Measurements from ENCODE around the gene SESN2.
"Not testable (repeated sequence)": the region's sequence is repeated elsewhere in the genome, so short reads cannot be mapped to it uniquely, and the experiment has no call there.

Gene SESN2

GRCh38 chr1:28291711-28292110, 32.4 kb downstream of the SESN2 start:
- DNase-seq: no peak

- no peak for DNase-seq
Measured at GRCh38 chr1:28295936-28296335, 36.6 kb downstream of the SESN2 start.

GRCh38 chr1:28296401-28297261, 37.3 kb downstream of the SESN2 start:
- peak; percentile 37 for DNase-seq

- no peak for DNase-seq
Measured at GRCh38 chr1:28297826-28298225, 38.5 kb downstream of the SESN2 start.

- no peak for DNase-seq
Measured at GRCh38 chr1:28298438-28298837, 39.1 kb downstream of the SESN2 start.

GRCh38 chr1:28301368-28302174, 42.3 kb downstream of the SESN2 start:
- no peak for DNase-seq

- DNase-seq: no peak
Measured at GRCh38 chr1:28302247-28302646, 42.9 kb downstream of the SESN2 start.

- DNase-seq: no peak
Measured at GRCh38 chr1:28306301-28306949, 47.1 kb downstream of the SESN2 start.

- DNase-seq: no peak
Measured at GRCh38 chr1:28308750-28309149, 49.4 kb downstream of the SESN2 start.

GRCh38 chr1:28309702-28310101, 50.4 kb downstream of the SESN2 start:
- DNase-seq: no peak

- DNase-seq: no peak
Measured at GRCh38 chr1:28313702-28314546, 54.6 kb downstream of the SESN2 start.

GRCh38 chr1:28314547-28314941, 55.2 kb downstream of the SESN2 start:
- DNase-seq: no peak

- no peak for DNase-seq
Measured at GRCh38 chr1:28317014-28317413, 57.7 kb downstream of the SESN2 start.

GRCh38 chr1:28322194-28322593, 62.9 kb downstream of the SESN2 start:
- no peak for DNase-seq

- no peak for DNase-seq
Measured at GRCh38 chr1:28323720-28324119, 64.4 kb downstream of the SESN2 start.

GRCh38 chr1:28326515-28326914, 67.2 kb downstream of the SESN2 start:
- no peak for DNase-seq

- DNase-seq: no peak
Measured at GRCh38 chr1:28326984-28327383, 67.7 kb downstream of the SESN2 start.

- DNase-seq: not testable (repeated sequence)
Measured at GRCh38 chr1:28327431-28327830, 68.1 kb downstream of the SESN2 start.

GRCh38 chr1:28328228-28328648, 68.9 kb downstream of the SESN2 start:
- no peak for DNase-seq

- peak; percentile 39 for DNase-seq
Measured at GRCh38 chr1:28329395-28330153, 70.3 kb downstream of the SESN2 start.
